SU-DHL-6 (cell line): Measurements from ENCODE around the gene HOMEZ.

Source experiments
- H2AFZ ChIP-seq: fragments of 200-600 bp; sonication (generic); 2 replicates; pipeline ENCODE4 v1.6.1; 2014; ENCODE audit warnings: low read depth, mild to moderate bottlenecking, moderate library complexity, mixed read lengths, antibody characterized with exemption, low read length; ENCODE audit not compliant: severe bottlenecking
- H3F3A ChIP-seq: fragments of 200-600 bp; shearing (Covaris generic); 2 replicates; pipeline ENCODE4 v1.6.0; 2016; ENCODE audit warnings: antibody characterized with exemption, mild to moderate bottlenecking; ENCODE audit not compliant: insufficient read depth
- H3K27ac ChIP-seq: fragments of 200-600 bp; sonication (generic); 2 replicates; pipeline ENCODE4 v1.5.1; 2016; ENCODE audit warnings: low read depth, mild to moderate bottlenecking, low read length, moderate library complexity, mixed read lengths
- H3K27me3 ChIP-seq: fragments of 200-600 bp; sonication (generic), shearing (Covaris generic); 2 replicates; pipeline ENCODE4 v1.6.0; 2014; ENCODE audit warnings: mild to moderate bottlenecking, low read length
- H3K36me3 ChIP-seq: fragments of 200-600 bp; sonication (generic); 2 replicates; pipeline ENCODE4 v1.6.1; 2014; ENCODE audit warnings: mild to moderate bottlenecking, low read length, mixed read lengths
- H3K4me2 ChIP-seq: fragments of 300-600, 200-600 bp; shearing (Covaris generic), sonication (generic); 2 replicates; pipeline ENCODE4 v1.6.0; 2014; ENCODE audit warnings: low read length, low read depth, mild to moderate bottlenecking; ENCODE audit not compliant: poor library complexity, severe bottlenecking
- H3K4me3 ChIP-seq: fragments of 200-600 bp; sonication (generic); 2 replicates; pipeline ENCODE4 v1.5.1; 2014; ENCODE audit warnings: antibody characterized with exemption, low read length, mild to moderate bottlenecking, mixed read lengths; ENCODE audit not compliant: insufficient read depth, poor library complexity, severe bottlenecking
- H3K79me2 ChIP-seq: fragments of 200-600 bp; sonication (generic); 2 replicates; pipeline ENCODE4 v1.6.1; 2014; ENCODE audit warnings: mild to moderate bottlenecking, low read length, moderate library complexity; ENCODE audit not compliant: insufficient read depth
- H3K9ac ChIP-seq: fragments of 200-600 bp; sonication (generic); 2 replicates; pipeline ENCODE4 v1.7.0; 2014; ENCODE audit warnings: mild to moderate bottlenecking, low read length
- H3K9me2 ChIP-seq: fragments of 200-600 bp; sonication (generic); replicated peaks from 2 replicates; pipeline ENCODE4 v1.6.1; 2014; ENCODE audit warnings: low read length; ENCODE audit not compliant: insufficient read depth
- H3K9me3 ChIP-seq: fragments of 200-600 bp; sonication (generic); 2 replicates; pipeline ENCODE4 v1.6.1; 2014; ENCODE audit warnings: low read length, mixed read lengths; ENCODE audit not compliant: insufficient read depth
- H4K20me1 ChIP-seq: fragments of 200-600 bp; sonication (generic); 2 replicates; pipeline ENCODE4 v1.6.1; 2014; ENCODE audit warnings: low read depth, mild to moderate bottlenecking, antibody characterized with exemption, low read length, moderate library complexity, mixed read lengths
- CTCF ChIP-seq: fragments of 200-600 bp; sonication (generic); IDR thresholded peaks from one replicate; pipeline ENCODE4 v1.5.1; 2017; ENCODE audit warnings: antibody characterized with exemption, mild to moderate bottlenecking, low read length, moderate library complexity; ENCODE audit not compliant: insufficient read depth, poor library complexity, severe bottlenecking
- EZH2phosphoT487 ChIP-seq: fragments of 200-600 bp; sonication (generic), shearing (Covaris generic); conservative IDR thresholded peaks from 2 replicates; pipeline ENCODE4 v1.6.1; 2018; ENCODE audit warnings: mild to moderate bottlenecking, antibody characterized with exemption, low read length, moderate library complexity, mixed read lengths

HOMEZ gene

DNA sequence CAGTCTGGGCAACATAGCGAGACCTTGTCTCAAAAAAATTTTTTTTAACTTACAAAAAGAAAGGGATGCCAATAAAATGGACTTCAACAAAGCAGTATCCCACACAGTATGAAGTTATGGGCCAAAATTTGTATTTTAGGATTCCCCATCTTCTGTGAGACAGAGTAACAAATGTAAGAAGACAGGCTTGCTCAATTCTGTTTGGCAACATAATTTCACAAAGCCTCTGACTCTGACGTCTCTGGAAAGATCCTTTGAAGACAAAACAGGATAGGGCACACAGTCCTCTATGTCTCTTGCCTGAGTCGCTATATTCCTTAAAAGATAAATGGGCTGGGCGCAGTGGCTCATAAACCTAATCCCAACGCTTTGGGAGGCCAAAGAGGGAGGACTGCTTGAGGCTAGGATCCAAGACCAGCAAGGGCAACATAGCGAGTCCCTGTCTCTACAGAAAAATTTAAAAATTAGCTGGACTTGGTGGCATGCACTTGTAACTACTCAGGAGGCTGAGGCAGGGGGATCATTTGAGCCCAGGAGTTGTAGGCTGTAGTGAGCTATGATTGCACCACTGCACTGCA lies 1.1 kb upstream of the HOMEZ start:
- no peaks in the 10 kb centered on the region for H4K20me1 ChIP-seq
- H3K27me3 ChIP-seq = no peaks in the 10 kb centered on the region
- peak overlapping the region; percentile 91 for H3K9ac ChIP-seq
- peak overlapping the region; percentile 82 for H3K4me2 ChIP-seq
- H3K9me3 ChIP-seq = no peaks in the 10 kb centered on the region
- peak overlapping the region; percentile 96 for H2AFZ ChIP-seq
- H3K4me3 ChIP-seq = peak overlapping the region; percentile 80
- no peaks in the 10 kb centered on the region for H3K9me2 ChIP-seq
- no peak overlapping the region for H3K27ac ChIP-seq
- no peaks in the 10 kb centered on the region for H3F3A ChIP-seq
- H3K79me2 ChIP-seq = peaks cover 21% of the 10 kb centered on the region
- no peaks in the 10 kb centered on the region for H3K36me3 ChIP-seq
- TF ChIP-seq EZH2phosphoT487 (no peak), CTCF (no peak)

- Histone ChIP-seq H3F3A (no peaks in the 10 kb centered on the region), H3K79me2 (peaks cover 21% of the 10 kb centered on the region), H3K27me3 (no peaks in the 10 kb centered on the region), H3K27ac (0 out of 2 replicates have a peak overlapping the region, but pooled peaks have one; percentile 27), H3K36me3 (no peaks in the 10 kb centered on the region), H3K9me3 (no peaks in the 10 kb centered on the region), H2AFZ (peak overlapping the region; percentile 86), H3K9ac (peak overlapping the region; percentile 91), H3K9me2 (no peaks in the 10 kb centered on the region), H4K20me1 (no peaks in the 10 kb centered on the region), H3K4me2 (peak overlapping the region; percentile 92), H3K4me3 (peak overlapping the region; percentile 90)
- no peak for TF ChIP-seq EZH2phosphoT487
- TF ChIP-seq CTCF = no peak
Measured at GRCh38 chr14:23285530-23286019, 357 bp downstream of the HOMEZ start.

- no peaks in the 10 kb centered on the region for H3F3A ChIP-seq
- peak overlapping the region; percentile 92 for H3K4me2 ChIP-seq
- peak overlapping the region; percentile 86 for H2AFZ ChIP-seq
- H3K9ac ChIP-seq = peak overlapping the region; percentile 91
- no peaks in the 10 kb centered on the region for H3K27me3 ChIP-seq
- H3K9me2 ChIP-seq = no peaks in the 10 kb centered on the region
- H3K27ac ChIP-seq = 0 out of 2 replicates have a peak overlapping the region, but pooled peaks have one; percentile 4
- no peaks in the 10 kb centered on the region for H3K9me3 ChIP-seq
- TF ChIP-seq CTCF = no peak
- no peak for TF ChIP-seq EZH2phosphoT487
- no peaks in the 10 kb centered on the region for H3K36me3 ChIP-seq
- H3K4me3 ChIP-seq = peak overlapping the region; percentile 90
- H4K20me1 ChIP-seq = no peaks in the 10 kb centered on the region
- H3K79me2 ChIP-seq = peaks cover 21% of the 10 kb centered on the region
Measured at GRCh38 chr14:23284654-23285529, 1.0 kb downstream of the HOMEZ start.
